Cardiac muscle cell (in vitro differentiated cells and primary cell): ENCODE measurements around the gene NAALADL2. TPM values are rescaled to one million over a fixed set of nuclear protein-coding genes. Genes with fewer than 3 reads are reported as not detected.

Source experiments
- DNase-seq, 2 donors: peaks; one replicate each; pipeline versions ENCODE4 v3.0.0 to v3.0.0-alpha.2; 2010 to 2017; ENCODE audit warnings: low read depth in 1 of 2, low spot score in 1 of 2
- H3K27ac ChIP-seq: fragments of 200-600 bp; sonication (generic); 2 replicates; pipeline ENCODE4 v1.5.1; 2016
- H3K27me3 ChIP-seq: fragments of 200-600 bp; sonication (generic); 2 replicates; pipeline ENCODE4 v1.6.0; 2016; ENCODE audit warnings: control low read depth
- H3K36me3 ChIP-seq: fragments of 200-600 bp; sonication (generic); 2 replicates; pipeline ENCODE4 v1.5.1; 2016; ENCODE audit warnings: control low read depth
- H3K4me1 ChIP-seq: fragments of 200-600 bp; sonication (generic); 2 replicates; pipeline ENCODE4 v1.8.1; 2017; ENCODE audit warnings: low read depth, mild to moderate bottlenecking, mixed run types
- H3K4me3 ChIP-seq: fragments of 200-600 bp; sonication (generic); 2 replicates; pipeline ENCODE4 v1.5.1; 2016; ENCODE audit warnings: mild to moderate bottlenecking
- H3K9me3 ChIP-seq: fragments of 200-600 bp; sonication (generic); 2 replicates; pipeline ENCODE4 v1.5.1; 2017; ENCODE audit warnings: low read depth, mild to moderate bottlenecking, control low read depth
- polyA plus RNA-seq: library from polyadenylated mRNA; unstranded; fragments of >200 nt; fragmentation: Nextera tagmentation; extraction: Ambion mirVana; gene quantifications from 2 replicates; pipeline ENCODE4 v1.2.1, GENCODE V29; 2016
- total RNA-seq: library from RNA; depleted of rRNA; stranded (reverse); fragments of >200 nt; gene quantifications from 2 replicates; pipeline ENCODE4 v1.2.3, GENCODE V29; 2016
- TF ChIP-seq, protein P1 (sequence below): IDR thresholded peaks from 2 replicates; pipeline ENCODE4 v1.5.1; 2012; ENCODE audit warnings: low read depth, mild to moderate bottlenecking, low read length

Gene NAALADL2
- total and polyA plus RNA-seq, 2 experiments from 2014 or later = 2.4 to 3.8 TPM

DNA sequence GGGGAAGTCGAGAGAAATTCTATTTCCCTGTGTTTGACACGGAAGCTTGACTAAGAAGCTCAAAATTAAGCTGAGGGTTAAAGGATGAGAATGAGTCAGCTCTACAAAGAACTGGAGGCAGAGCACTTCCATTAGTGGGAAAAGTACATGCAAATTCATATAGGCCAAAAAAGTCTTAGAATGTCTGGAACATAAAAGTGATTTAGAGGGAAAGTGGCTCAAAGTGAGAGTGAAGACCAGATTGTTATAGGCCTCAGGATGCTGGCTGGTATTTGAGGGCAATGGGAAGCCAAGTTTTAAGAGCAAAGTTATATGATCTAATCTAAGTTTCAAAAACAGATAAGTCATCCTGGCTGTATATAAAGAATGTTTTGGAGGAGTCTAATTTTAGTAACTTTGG, 857.3 kb downstream of the NAALADL2 start:
- H3K9me3 ChIP-seq = no peaks in the 10 kb centered on the region
- H3K36me3 ChIP-seq = no peaks in the 10 kb centered on the region
- TF ChIP-seq, protein P1, sequence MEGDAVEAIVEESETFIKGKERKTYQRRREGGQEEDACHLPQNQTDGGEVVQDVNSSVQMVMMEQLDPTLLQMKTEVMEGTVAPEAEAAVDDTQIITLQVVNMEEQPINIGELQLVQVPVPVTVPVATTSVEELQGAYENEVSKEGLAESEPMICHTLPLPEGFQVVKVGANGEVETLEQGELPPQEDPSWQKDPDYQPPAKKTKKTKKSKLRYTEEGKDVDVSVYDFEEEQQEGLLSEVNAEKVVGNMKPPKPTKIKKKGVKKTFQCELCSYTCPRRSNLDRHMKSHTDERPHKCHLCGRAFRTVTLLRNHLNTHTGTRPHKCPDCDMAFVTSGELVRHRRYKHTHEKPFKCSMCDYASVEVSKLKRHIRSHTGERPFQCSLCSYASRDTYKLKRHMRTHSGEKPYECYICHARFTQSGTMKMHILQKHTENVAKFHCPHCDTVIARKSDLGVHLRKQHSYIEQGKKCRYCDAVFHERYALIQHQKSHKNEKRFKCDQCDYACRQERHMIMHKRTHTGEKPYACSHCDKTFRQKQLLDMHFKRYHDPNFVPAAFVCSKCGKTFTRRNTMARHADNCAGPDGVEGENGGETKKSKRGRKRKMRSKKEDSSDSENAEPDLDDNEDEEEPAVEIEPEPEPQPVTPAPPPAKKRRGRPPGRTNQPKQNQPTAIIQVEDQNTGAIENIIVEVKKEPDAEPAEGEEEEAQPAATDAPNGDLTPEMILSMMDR = no peak
- no peak for DNase-seq
- H3K4me3 ChIP-seq = no peak overlapping the region
- H3K4me1 ChIP-seq = no peaks in the 10 kb centered on the region
- H3K27me3 ChIP-seq = no peaks in the 10 kb centered on the region
- H3K27ac ChIP-seq = no peak overlapping the region

DNA sequence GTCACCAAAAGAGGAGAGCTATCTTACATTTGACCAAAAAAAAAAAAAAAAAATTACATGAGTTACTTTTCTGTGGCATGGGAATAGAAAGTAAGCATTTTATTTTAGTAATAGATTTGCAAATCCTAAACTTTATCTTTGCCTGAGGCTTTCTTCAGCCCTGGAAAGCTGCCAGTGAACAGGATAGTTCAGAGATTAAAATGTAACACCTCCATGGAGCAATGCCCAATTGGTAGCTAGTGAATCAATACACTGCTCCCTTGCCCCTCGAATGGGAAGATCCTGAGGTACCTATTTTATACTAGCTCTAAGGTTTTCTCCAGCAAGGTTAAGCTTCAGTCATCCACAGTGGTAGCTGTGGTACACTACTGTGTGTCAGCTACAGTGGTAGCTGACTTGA, 867.1 kb downstream of the NAALADL2 start:
- no peaks in the 10 kb centered on the region for H3K36me3 ChIP-seq
- no peak overlapping the region for H3K27ac ChIP-seq
- H3K4me1 ChIP-seq = no peaks in the 10 kb centered on the region
- no peak overlapping the region for H3K4me3 ChIP-seq
- no peaks in the 10 kb centered on the region for H3K9me3 ChIP-seq
- no peak for DNase-seq
- TF ChIP-seq, protein P1 = no peak
- no peaks in the 10 kb centered on the region for H3K27me3 ChIP-seq

DNA sequence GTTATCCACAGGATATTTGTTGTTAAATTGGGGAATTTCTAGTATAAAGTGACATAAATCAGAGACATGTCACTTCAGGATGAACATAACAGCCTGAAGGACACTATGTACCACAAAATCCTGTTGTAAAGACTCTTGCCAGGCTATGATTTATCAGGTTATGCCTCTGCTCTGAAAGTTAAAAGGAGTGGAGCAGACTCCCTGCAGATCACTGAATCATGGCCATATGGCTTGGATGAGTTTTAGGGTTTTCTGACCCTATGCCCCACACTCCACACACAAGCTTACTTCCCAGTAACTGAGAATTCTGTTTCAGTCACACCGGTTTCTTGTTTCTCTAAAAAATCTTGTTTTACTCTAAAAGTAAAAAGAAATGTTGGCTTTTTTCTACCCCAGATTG, 869.4 kb downstream of the NAALADL2 start:
- no peaks in the 10 kb centered on the region for H3K9me3 ChIP-seq
- DNase-seq = no peak
- no peaks in the 10 kb centered on the region for H3K4me1 ChIP-seq
- no peak overlapping the region for H3K4me3 ChIP-seq
- TF ChIP-seq, protein P1 = no peak
- H3K36me3 ChIP-seq = no peaks in the 10 kb centered on the region
- H3K27ac ChIP-seq = no peak overlapping the region
- H3K27me3 ChIP-seq = no peaks in the 10 kb centered on the region

DNA sequence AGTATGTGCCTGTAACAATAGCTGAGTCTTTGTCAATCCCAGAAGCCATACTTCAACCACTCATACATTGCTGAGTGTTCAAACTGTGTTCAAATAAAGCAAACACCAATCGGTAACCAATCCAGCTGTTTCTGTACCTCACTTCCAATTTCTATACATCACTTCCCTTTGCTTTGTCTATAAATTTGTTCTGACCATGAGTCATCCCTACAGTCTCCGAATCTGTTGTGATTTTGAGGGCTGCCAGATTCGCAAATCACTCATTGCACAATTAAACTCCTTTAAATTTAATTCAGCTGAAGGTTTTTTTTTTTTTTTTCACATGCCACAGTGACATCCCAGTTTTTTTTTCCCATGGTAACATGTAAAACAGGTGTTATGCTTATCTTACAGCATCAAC, 870.3 kb downstream of the NAALADL2 start:
- H3K4me3 ChIP-seq = no peak overlapping the region
- H3K27me3 ChIP-seq = no peaks in the 10 kb centered on the region
- H3K36me3 ChIP-seq = no peaks in the 10 kb centered on the region
- TF ChIP-seq, protein P1 = no peak
- DNase-seq = no peak
- H3K9me3 ChIP-seq = no peaks in the 10 kb centered on the region
- H3K27ac ChIP-seq = no peak overlapping the region
- no peaks in the 10 kb centered on the region for H3K4me1 ChIP-seq

DNA sequence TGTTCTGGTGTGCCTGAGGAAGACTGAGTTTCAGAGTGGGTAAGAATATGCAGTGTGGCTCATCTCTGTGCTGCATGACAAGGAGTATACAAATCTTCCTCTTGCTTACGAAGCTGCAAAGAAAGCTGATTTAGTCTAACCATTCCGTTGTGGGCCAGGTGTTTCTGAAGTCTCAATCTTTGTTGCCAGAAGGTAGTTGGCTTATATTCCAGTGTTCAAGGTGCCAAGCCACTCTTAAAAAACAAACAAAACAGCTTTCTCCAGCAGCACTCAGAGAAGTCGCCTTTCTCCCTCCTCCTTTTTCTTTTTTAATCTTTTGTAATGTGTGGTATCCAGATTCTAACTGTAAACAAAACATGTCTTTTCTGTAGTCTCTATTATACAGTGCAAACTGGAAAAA, 872.4 kb downstream of the NAALADL2 start:
- no peak for DNase-seq
- Histone ChIP-seq H3K4me3 (no peak overlapping the region), H3K4me1 (no peaks in the 10 kb centered on the region), H3K9me3 (no peaks in the 10 kb centered on the region), H3K27ac (no peak overlapping the region), H3K36me3 (no peaks in the 10 kb centered on the region), H3K27me3 (no peaks in the 10 kb centered on the region)
- TF ChIP-seq, protein P1 = no peak

DNA sequence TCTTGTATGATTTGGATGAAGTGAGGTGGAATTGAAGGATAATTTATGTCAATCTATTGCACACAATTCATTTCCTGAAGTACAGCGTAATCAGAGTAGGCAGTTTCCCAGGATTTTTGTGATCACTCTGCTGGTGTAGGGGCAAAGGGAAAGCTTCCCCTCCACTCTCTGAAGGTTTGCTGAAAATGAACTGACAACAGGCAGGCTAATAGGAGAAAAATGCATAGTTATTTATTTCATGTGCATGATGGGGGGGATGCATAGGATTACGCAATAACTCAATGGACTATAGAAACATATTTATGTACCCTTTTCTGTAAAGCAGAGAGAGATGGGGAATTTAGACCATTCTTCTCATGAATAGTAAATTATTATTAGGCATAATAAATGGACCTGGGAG, 872.9 kb downstream of the NAALADL2 start:
- TF ChIP-seq, protein P1 = no peak

More for the DNA sequence above, 872.9 kb downstream of the NAALADL2 start:
- DNase-seq = no peak
- Histone ChIP-seq H3K27me3 (no peaks in the 10 kb centered on the region), H3K27ac (no peak overlapping the region), H3K9me3 (no peaks in the 10 kb centered on the region), H3K4me1 (no peaks in the 10 kb centered on the region), H3K4me3 (no peak overlapping the region), H3K36me3 (no peaks in the 10 kb centered on the region)
